HG03196 (cell line): ENCODE data around the gene THOP1.

Experiments used
- ATAC-seq: cut with Tn5 transposase; IDR thresholded peaks from one replicate; pipeline ENCODE4 v1.9.1; 2021; ENCODE audit not compliant: unreplicated experiment

The THOP1 gene

GRCh38 chr19:2785244-2785997 is at the start of gene THOP1:
TSS of gene THOP1 (plus strand) at chr19:2785503. CDS start at chr19:2785663, 160 bp downstream.
- peak; percentile 67 for ATAC-seq

GRCh38 chr19:2736550-2737190 is 48.6 kb upstream of the THOP1 start:
- ATAC-seq = no peak

- ATAC-seq = peak; percentile 84
These were observed 45.5 kb upstream of the THOP1 start, which contains the start of gene SLC39A3 for GRCh38 chr19:2739602-2740313. TSS of gene SLC39A3 (minus strand) at chr19:2740017. CDS start at chr19:2737257, 2,760 bp downstream.

- no peak for ATAC-seq
These were observed 45.0 kb upstream of the THOP1 start for GRCh38 chr19:2740314-2740656.

- no peak for ATAC-seq
These were observed 42.2 kb upstream of the THOP1 start for GRCh38 chr19:2743099-2743498.

GRCh38 chr19:2744113-2744512 is 41.2 kb upstream of the THOP1 start:
- no peak for ATAC-seq

- no peak for ATAC-seq
These were observed 38.0 kb upstream of the THOP1 start for GRCh38 chr19:2747349-2747748.

GRCh38 chr19:2750808-2751437 is 34.4 kb upstream of the THOP1 start:
- ATAC-seq = no peak

- no peak for ATAC-seq
These were observed 33.9 kb upstream of the THOP1 start for GRCh38 chr19:2751438-2751830.

- ATAC-seq = no peak
These were observed 30.4 kb upstream of the THOP1 start for GRCh38 chr19:2754659-2755447.

GRCh38 chr19:2755448-2755705 is 29.9 kb upstream of the THOP1 start:
- ATAC-seq = no peak

GRCh38 chr19:2755811-2756210 is 29.5 kb upstream of the THOP1 start:
- ATAC-seq = no peak

GRCh38 chr19:2756477-2756876 is 28.8 kb upstream of the THOP1 start:
- no peak for ATAC-seq

GRCh38 chr19:2756921-2757881 is 28.1 kb upstream of the THOP1 start:
- no peak for ATAC-seq

- no peak for ATAC-seq
These were observed 26.5 kb upstream of the THOP1 start for GRCh38 chr19:2758601-2759313.

GRCh38 chr19:2759362-2759761 is 25.9 kb upstream of the THOP1 start:
- no peak for ATAC-seq

GRCh38 chr19:2759965-2760364 is 25.3 kb upstream of the THOP1 start:
- ATAC-seq = no peak

- no peak for ATAC-seq
These were observed 24.0 kb upstream of the THOP1 start for GRCh38 chr19:2761309-2761677.
